Endothelial cell of umbilical vein (primary cell): Measurements from ENCODE around the gene MORN5. TPM values are rescaled to one million over a fixed set of nuclear protein-coding genes. Genes with fewer than 3 reads are reported as not detected.

Experiments
- BruUV-seq: library from RNA; stranded (reverse); fragments of 400-500 nt; replicated peaks from 2 replicates; lab custom pipeline; 2021; lab: Mats Ljungman, UMichigan
- CTCF ChIA-PET: fragments of 300-600, 350-600 bp; sonication (Branson Sonifier 250); formaldehyde crosslinking; loops from one replicate; lab custom pipeline; 2021; ENCODE audit warnings: antibody characterized with exemption, inconsistent platforms; lab: Charles Lee
- POLR2A ChIA-PET: fragments of 300-600, 350-600 bp; sonication (Branson Sonifier 250); formaldehyde crosslinking; loops from one replicate; lab custom pipeline; 2021; ENCODE audit warnings: antibody characterized with exemption, inconsistent platforms; lab: Charles Lee
- DNase-seq: peaks from one replicate; pipeline ENCODE4 v3.0.0-alpha.2; 2011; ENCODE audit warnings: low read depth, low spot score
- FAIRE-seq: peaks from 2 replicates; lab custom pipeline; 2011; peaks lifted over from hg19 to GRCh38; lab: Jason Lieb, UNC
- H2AFZ ChIP-seq: 2 replicates; pipeline ENCODE4 v1.6.0; 2012; ENCODE audit warnings: low read depth, low read length, control low read depth, inconsistent platforms
- H3K27ac ChIP-seq: 2 replicates; pipeline ENCODE4 v1.5.1; 2011; ENCODE audit warnings: low read depth, mild to moderate bottlenecking, control low read depth, low read length, moderate library complexity; ENCODE audit not compliant: insufficient read depth
- H3K27me3 ChIP-seq, 2 experiments: 2 replicates each; pipeline versions ENCODE4 v1.6.0 to v1.6.1; 2011; ENCODE audit warnings: low read length in 2 of 2, mixed read lengths in 1 of 2; ENCODE audit not compliant: control insufficient read depth in 2 of 2, insufficient read depth in 2 of 2
- H3K36me3 ChIP-seq, 2 experiments: 2 replicates in 1 of 2; 3 replicates in 1 of 2; pipeline ENCODE4 v1.5.1; 2011; ENCODE audit warnings: low read length in 2 of 2, mild to moderate bottlenecking in 1 of 2, moderate library complexity in 1 of 2; ENCODE audit not compliant: control insufficient read depth in 2 of 2, insufficient read depth in 2 of 2; ENCODE audit errors: extremely low read depth in 1 of 2
- H3K4me1 ChIP-seq: 3 replicates; pipeline ENCODE4 v1.5.1; 2011; ENCODE audit warnings: mild to moderate bottlenecking, low read length; ENCODE audit not compliant: control insufficient read depth, insufficient read depth; ENCODE audit errors: extremely low read depth
- H3K4me2 ChIP-seq: 2 replicates; pipeline ENCODE4 v1.6.1; 2011; ENCODE audit warnings: low read length, control low read depth, mixed read lengths; ENCODE audit not compliant: insufficient read depth
- H3K4me3 ChIP-seq, 3 experiments: fragments of 200-600 bp in 1 of 3; sonication (generic), shearing (Covaris generic) in 1 of 3; replicated peaks in 1 of 3; 2 replicates each; pipeline ENCODE4 v1.5.1; 2011 to 2016; ENCODE audit warnings: control low read depth in 3 of 3, low read length in 3 of 3, mild to moderate bottlenecking in 2 of 3, inconsistent platforms in 1 of 3, low read depth in 1 of 3, moderate library complexity in 1 of 3; ENCODE audit not compliant: insufficient read depth in 1 of 3
- H3K79me2 ChIP-seq: 2 replicates; pipeline ENCODE4 v1.6.0; 2012; ENCODE audit warnings: low read length, inconsistent platforms; ENCODE audit not compliant: control insufficient read depth, insufficient read depth
- H3K9ac ChIP-seq: replicated peaks from 2 replicates; pipeline ENCODE3; 2011; ENCODE audit warnings: low read length, control low read depth; ENCODE audit not compliant: insufficient read depth; ENCODE audit errors: extremely low read depth
- H3K9me1 ChIP-seq: replicated peaks from 3 replicates; pipeline ENCODE4 v1.6.0; 2011; ENCODE audit warnings: mild to moderate bottlenecking, low read length; ENCODE audit not compliant: control insufficient read depth, insufficient read depth; ENCODE audit errors: extremely low read depth
- H3K9me3 ChIP-seq: replicated peaks from 2 replicates; pipeline ENCODE4 v1.5.1; 2012; ENCODE audit warnings: low read length, inconsistent platforms; ENCODE audit not compliant: control insufficient read depth, insufficient read depth
- H4K20me1 ChIP-seq: replicated peaks from 2 replicates; pipeline ENCODE3; 2011; ENCODE audit warnings: mild to moderate bottlenecking, low read length; ENCODE audit not compliant: control insufficient read depth, insufficient read depth; ENCODE audit errors: extremely low read depth
- CTCF ChIP-seq, 2 donors: IDR thresholded peaks; 1 replicate in 1 of 2; 2 replicates in 1 of 2; pipeline ENCODE4 v1.5.1; 2011; ENCODE audit warnings: low read length in 2 of 2, mild to moderate bottlenecking in 2 of 2, moderate library complexity in 2 of 2, control low read depth in 1 of 2, inconsistent platforms in 1 of 2, low read depth in 1 of 2; ENCODE audit not compliant: insufficient read depth in 1 of 2; ENCODE audit errors: extremely low read depth in 1 of 2
- POLR2A ChIP-seq: IDR thresholded peaks from 2 replicates; pipeline ENCODE4 v1.6.1; 2012; ENCODE audit warnings: low read depth, mild to moderate bottlenecking, control low read depth, low read length
- POLR2AphosphoS5 ChIP-seq: IDR thresholded peaks from 2 replicates; pipeline ENCODE4 v1.6.1; 2012; ENCODE audit warnings: low read depth, mild to moderate bottlenecking, control low read depth, low read length, moderate library complexity; ENCODE audit not compliant: insufficient read depth
- dilution Hi-C: fragments of 300-500 bp; cut with MboI; formaldehyde crosslinking; loops from one replicate; pipeline ENCODE4 v1.15.0; 2019; ENCODE audit warnings: low sequenced_read_pairs; ENCODE audit not compliant: extremely low pct_ligation_motif_present
- intact Hi-C: fragments of 100-400 bp; cut with micrococcal nuclease; formaldehyde crosslinking; loops from one replicate; pipeline ENCODE4 v1.10.0; 2022
- polyA plus RNA-seq, 4 experiments: library from polyadenylated mRNA; depleted of rRNA in 3 of 4; stranded (reverse) in 3 of 4; unstranded in 1 of 4; fragments of >200 nt; gene quantifications; 2 replicates each; pipeline versions ENCODE4 v1.2.1 to v1.2.3, GENCODE V29; 2011 to 2012; ENCODE audit warnings: missing spikeins in 1 of 4
- total RNA-seq: library from RNA; stranded (reverse); gene quantifications from 2 replicates; pipeline ENCODE4 v1.2.3, GENCODE V29; 2021

The MORN5 gene
- total and polyA plus RNA-seq, 2 donors (not counting 3 experiments of a cell fraction or from before 2014, with no cell fraction given) = not detected

GRCh38 chr9:122158202-122158601 lies 1.5 kb upstream of the MORN5 start:
- DNase-seq (peak; percentile 65), FAIRE-seq (peak; percentile 72)
- H3K36me3 ChIP-seq = no peaks in the 10 kb centered on the region
- H3K4me3 ChIP-seq = no peak overlapping the region
- no peak for TF ChIP-seq POLR2A
- TF ChIP-seq POLR2AphosphoS5 = no peak
- TF ChIP-seq CTCF (IDR thresholded peaks at IDR 0.05; ENCODE audit: extremely low read depth in 1 of 2, insufficient read depth in 1 of 2, low read depth in 1 of 2, low read length in 2 of 2) = peak; percentile 61 to 64
- no peaks in the 10 kb centered on the region for H4K20me1 ChIP-seq
- no peak overlapping the region for H3K9ac ChIP-seq
- H3K79me2 ChIP-seq = peaks cover 25% of the 10 kb centered on the region
- intact Hi-C loops = loop anchor here (2.0 to 5.0 kb wide), 4 partner anchors 69 to 149 kb away; partner anchors contain the start of genes LHX6, MRRF and RBM18
- H3K4me1 ChIP-seq = peaks cover 8% of the 10 kb centered on the region
- ChIA-PET CTCF (interaction anchor here (0.6 to 3.6 kb wide), 12 partner anchors 10 to 425 kb away, joined by 3 to 34 read pairs (median 4); no protein-coding TSS in a partner anchor), POLR2A (interaction anchor here (1.0 kb wide), 1 partner anchor 11 kb away, joined by 3 read pairs; no protein-coding TSS in a partner anchor)
- no peaks in the 10 kb centered on the region for H3K9me1 ChIP-seq
- H2AFZ ChIP-seq = no peak overlapping the region
- H3K9me3 ChIP-seq = no peaks in the 10 kb centered on the region
- H3K27me3 ChIP-seq = peaks cover 7 to 8% of the 10 kb centered on the region in 2 experiments
- BruUV-seq = no TSS peak
- dilution Hi-C loops = no loop called here
- H3K27ac ChIP-seq = no peak overlapping the region
- H3K4me2 ChIP-seq = no peak overlapping the region

- ChIA-PET POLR2A (no interaction called here), CTCF (interaction anchor here (0.6 to 3.6 kb wide), 5 partner anchors 9 to 191 kb away, joined by 3 to 34 read pairs (median 4); no protein-coding TSS in a partner anchor)
- no TSS peak for BruUV-seq
- Histone ChIP-seq H3K9me1 (no peaks in the 10 kb centered on the region), H3K9ac (no peak overlapping the region), H4K20me1 (no peaks in the 10 kb centered on the region), H3K27me3 (peaks cover 11 to 20% of the 10 kb centered on the region in 2 experiments), H3K27ac (no peak overlapping the region), H3K4me3 (peak overlapping the region in 1 of 3 experiments; percentile 3), H3K4me2 (peak overlapping the region; percentile 44), H3K9me3 (no peaks in the 10 kb centered on the region), H3K79me2 (peaks cover 22% of the 10 kb centered on the region), H3K36me3 (no peaks in the 10 kb centered on the region), H3K4me1 (peaks cover 8% of the 10 kb centered on the region), H2AFZ (no peak overlapping the region)
- intact Hi-C loops = loop anchor here (1.0 to 5.0 kb wide), 5 partner anchors 67 to 190 kb away; partner anchors contain the start of genes LHX6, MRRF and RBM18
- no peak for TF ChIP-seq POLR2AphosphoS5
- DNase-seq (no peak), FAIRE-seq (no peak)
- dilution Hi-C loops = no loop called here
Measured at GRCh38 chr9:122159925-122160246, 178 bp downstream of the MORN5 start.
